SJSA1 (cell line): Measurements from ENCODE around the gene B3GAT1. TPM values are rescaled to one million over a fixed set of nuclear protein-coding genes. Genes with fewer than 3 reads are reported as not detected.
"Not testable (repeated sequence)": the region's sequence is repeated elsewhere in the genome, so short reads cannot be mapped to it uniquely, and the experiment has no call there.

Experiments
- DNase-seq, 2 experiments: peaks; one replicate each; pipeline ENCODE4 v3.0.0-alpha.2; 2015 to 2020; ENCODE audit warnings: low spot score in 2 of 2, low read depth in 1 of 2
- H3K27ac ChIP-seq: fragments of 250-450 bp; sonication (Bioruptor Pico); 2 replicates; pipeline ENCODE4 v1.5.1; 2020; ENCODE audit warnings: mild to moderate bottlenecking, moderate library complexity
- H3K27me3 ChIP-seq: fragments of 250-450 bp; sonication (Bioruptor Pico); replicated peaks from 2 replicates; pipeline ENCODE4 v1.5.1; 2020; ENCODE audit warnings: mild to moderate bottlenecking, moderate library complexity
- H3K36me3 ChIP-seq: fragments of 250-450 bp; sonication (Bioruptor Pico); 2 replicates; pipeline ENCODE4 v1.5.1; 2020; ENCODE audit warnings: mild to moderate bottlenecking
- H3K4me1 ChIP-seq: fragments of 250-450 bp; sonication (Bioruptor Pico); replicated peaks from 2 replicates; pipeline ENCODE4 v1.6.1; 2021; ENCODE audit warnings: mild to moderate bottlenecking
- H3K4me3 ChIP-seq: fragments of 250-450 bp; sonication (Bioruptor Pico); 2 replicates; pipeline ENCODE4 v1.5.1; 2020; ENCODE audit warnings: mild to moderate bottlenecking
- H3K9me3 ChIP-seq: fragments of 250-450 bp; sonication (Bioruptor Pico); replicated peaks from 2 replicates; pipeline ENCODE4 v1.5.1; 2020; ENCODE audit warnings: mild to moderate bottlenecking
- total RNA-seq: library from RNA; depleted of rRNA; stranded (reverse); fragments of >200 nt; shearing (Covaris generic); gene quantifications from 2 replicates; pipeline ENCODE4 v1.2.3, GENCODE V29; 2014

Gene B3GAT1
- total RNA-seq, 1 experiment from 2014 or later: not detected

DNA sequence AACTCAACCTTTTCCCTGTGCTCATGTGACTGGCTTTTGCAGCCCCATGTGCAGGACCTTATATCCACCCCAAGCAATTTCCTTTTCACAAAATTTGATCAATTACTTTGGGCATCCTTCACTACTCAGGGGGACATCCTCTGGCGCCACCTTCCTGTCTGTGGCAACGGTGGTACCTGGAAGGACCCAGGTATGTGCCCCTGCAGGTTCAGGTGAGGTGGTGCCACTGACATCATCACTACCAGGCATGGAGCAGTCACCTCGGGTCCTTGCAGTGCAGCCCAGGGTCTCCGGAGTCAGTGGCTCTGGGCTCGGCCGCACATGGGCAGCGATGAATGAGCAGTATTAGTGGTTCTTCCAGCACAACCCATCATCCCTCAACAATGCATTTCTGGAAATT is 37.7 kb upstream of the B3GAT1 start:
- no peaks in the 10 kb centered on the region for H3K27me3 ChIP-seq
- H3K36me3 ChIP-seq: no peaks in the 10 kb centered on the region
- no peak overlapping the region for H3K4me3 ChIP-seq
- H3K4me1 ChIP-seq: no peaks in the 10 kb centered on the region
- no peak overlapping the region for H3K27ac ChIP-seq
- DNase-seq: no peak
- H3K9me3 ChIP-seq: no peaks in the 10 kb centered on the region

DNA sequence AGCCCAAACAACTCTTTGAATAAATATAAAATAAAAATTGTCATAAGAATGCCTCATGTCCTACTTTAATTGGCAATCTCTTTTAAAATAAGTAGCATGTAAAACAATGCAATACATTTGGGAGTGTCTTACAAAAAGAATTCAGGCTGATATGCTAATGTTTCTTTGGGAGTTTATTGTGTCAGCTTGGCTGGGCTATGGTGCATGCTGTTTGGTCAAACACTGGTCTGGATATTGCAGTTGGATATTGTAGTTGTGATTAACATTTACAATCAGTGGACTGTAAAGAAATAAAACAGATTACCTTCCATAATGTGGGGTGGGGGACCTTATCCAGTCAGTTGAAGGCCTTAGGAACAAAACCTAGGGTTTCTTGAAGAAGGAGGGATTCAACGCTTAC is 37.0 kb upstream of the B3GAT1 start:
- no peaks in the 10 kb centered on the region for H3K27me3 ChIP-seq
- no peak overlapping the region for H3K27ac ChIP-seq
- H3K4me1 ChIP-seq: no peaks in the 10 kb centered on the region
- no peaks in the 10 kb centered on the region for H3K36me3 ChIP-seq
- no peaks in the 10 kb centered on the region for H3K9me3 ChIP-seq
- DNase-seq: no peak
- H3K4me3 ChIP-seq: no peak overlapping the region

DNA sequence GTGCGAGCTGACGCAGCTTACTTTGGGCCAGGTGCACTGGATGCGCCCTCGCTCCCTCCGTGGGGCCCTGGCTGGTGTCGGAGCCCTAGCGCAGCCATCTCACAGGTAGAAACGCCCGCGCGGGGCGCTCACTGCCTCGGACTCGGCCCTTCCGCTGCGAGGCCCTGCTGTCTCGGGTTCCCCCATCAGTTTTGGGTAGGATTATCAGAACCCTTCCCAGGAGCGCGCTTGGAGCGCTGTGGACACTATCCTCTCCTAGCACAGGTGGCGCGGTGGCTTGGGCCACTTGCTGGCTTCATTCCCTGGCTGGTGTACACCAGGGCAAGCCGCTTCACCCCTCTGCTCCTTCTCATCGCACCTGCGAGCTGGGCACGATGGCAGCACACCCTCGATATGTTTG is 35.7 kb upstream of the B3GAT1 start:
- H3K27me3 ChIP-seq: no peaks in the 10 kb centered on the region
- H3K36me3 ChIP-seq: no peaks in the 10 kb centered on the region
- no peaks in the 10 kb centered on the region for H3K4me1 ChIP-seq
- no peak overlapping the region for H3K27ac ChIP-seq
- no peak overlapping the region for H3K4me3 ChIP-seq
- H3K9me3 ChIP-seq: no peaks in the 10 kb centered on the region
- no peak for DNase-seq

DNA sequence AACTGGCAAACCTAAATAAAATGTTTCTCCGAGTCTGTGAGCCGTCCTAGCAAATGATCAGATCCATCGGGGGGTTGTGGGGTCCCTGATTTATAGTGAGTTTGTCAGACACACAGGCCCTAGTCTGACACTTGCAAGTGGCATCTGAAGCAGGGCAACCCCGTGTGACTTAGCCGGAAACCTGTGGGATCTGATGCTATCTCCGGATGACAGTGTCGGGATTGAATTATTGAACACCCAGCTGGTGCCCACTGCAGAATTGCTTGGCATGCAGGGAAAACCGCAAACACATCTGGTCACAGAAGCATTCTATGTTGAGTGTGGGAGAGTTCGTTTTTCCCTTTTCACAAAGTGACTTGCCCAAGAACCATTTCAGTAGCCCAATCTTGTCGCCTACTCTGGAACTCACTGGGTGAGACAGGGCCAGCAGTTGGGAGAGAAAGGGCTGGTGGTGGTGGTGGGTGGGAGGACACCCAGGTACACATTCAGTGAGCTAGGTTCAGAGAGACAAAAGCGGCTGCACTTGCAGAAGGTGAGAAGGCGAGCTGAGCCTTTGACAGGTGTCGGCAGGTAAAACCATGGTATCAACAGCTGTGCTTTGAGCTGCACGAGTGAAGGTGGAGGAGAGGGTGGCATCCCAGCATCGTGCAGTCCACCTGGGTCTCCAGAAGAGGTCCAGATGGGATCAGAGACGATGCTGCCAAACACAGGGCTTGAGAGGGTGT is 33.7 kb upstream of the B3GAT1 start:
- Histone ChIP-seq H3K4me1 (no peaks in the 10 kb centered on the region), H3K4me3 (no peak overlapping the region), H3K9me3 (no peaks in the 10 kb centered on the region), H3K27me3 (no peaks in the 10 kb centered on the region), H3K27ac (no peak overlapping the region), H3K36me3 (no peaks in the 10 kb centered on the region)
- DNase-seq: no peak

DNA sequence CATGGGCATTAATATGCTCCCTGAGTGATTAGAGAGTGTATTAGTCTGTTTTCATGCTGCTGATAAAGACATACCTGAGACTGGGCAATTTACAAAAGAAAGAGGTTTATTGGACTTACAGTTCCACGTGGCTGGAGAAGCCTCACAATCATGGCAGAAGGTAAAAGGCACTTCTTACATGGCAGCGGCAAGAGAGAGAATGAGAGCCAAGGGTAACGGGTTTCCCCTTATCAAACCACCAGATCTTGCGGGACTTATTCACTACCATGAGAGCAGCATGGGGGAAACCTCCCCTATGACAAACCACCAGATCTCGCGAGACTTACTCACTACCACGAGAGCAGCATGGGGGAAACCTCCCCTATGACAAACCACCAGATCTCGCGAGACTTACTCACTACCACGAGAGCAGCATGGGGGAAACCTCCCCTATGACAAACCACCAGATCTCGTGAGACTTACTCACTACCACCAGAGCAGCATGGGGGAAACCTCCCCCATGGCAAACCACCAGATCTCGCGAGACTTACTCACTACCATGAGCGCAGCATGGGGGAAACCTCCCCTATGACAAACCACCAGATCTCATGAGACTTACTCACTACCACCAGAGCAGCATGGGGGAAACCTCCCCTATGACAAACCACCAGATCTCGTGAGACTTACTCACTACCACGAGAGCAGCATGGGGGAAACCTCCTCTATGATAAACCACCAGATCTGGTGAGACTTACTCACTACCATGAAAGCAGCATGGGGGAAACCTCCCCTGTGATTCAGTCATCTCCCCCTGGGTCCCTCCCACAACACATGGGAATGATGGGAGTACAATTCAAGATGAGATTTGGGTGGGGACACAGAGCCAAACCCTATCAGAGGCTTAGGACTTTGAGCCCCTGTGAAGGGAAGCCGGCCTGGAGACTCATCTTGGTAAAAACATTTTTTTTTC is 32.4 kb upstream of the B3GAT1 start:
- H3K4me3 ChIP-seq, DNase-seq, H3K9me3 ChIP-seq, H3K27me3 ChIP-seq, H3K36me3 ChIP-seq, H3K4me1 ChIP-seq, H3K27ac ChIP-seq: not testable (repeated sequence)

DNA sequence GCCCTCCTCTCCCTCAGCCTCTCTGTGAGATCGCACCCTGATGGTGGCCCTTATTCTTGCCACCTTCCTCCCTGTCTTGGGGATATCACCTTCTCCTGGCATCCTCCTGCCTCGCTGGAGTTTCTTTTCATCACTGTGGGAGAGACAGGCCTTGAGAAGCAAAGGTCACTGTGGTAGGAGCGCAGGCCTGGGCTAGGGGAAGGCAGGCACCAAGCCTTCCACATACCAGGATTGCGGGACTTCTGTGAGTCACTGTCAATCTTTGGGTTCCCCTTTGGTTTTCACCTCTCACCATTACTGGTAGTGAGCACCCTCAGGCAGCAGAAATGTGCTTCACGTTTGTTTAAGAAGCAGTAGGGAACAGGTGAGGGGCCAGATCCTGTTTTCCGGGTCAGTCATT is 31.2 kb upstream of the B3GAT1 start:
- no peak for DNase-seq
- H3K9me3 ChIP-seq: no peaks in the 10 kb centered on the region
- no peak overlapping the region for H3K4me3 ChIP-seq
- no peaks in the 10 kb centered on the region for H3K36me3 ChIP-seq
- H3K27me3 ChIP-seq: no peaks in the 10 kb centered on the region
- no peak overlapping the region for H3K27ac ChIP-seq
- H3K4me1 ChIP-seq: no peaks in the 10 kb centered on the region

DNA sequence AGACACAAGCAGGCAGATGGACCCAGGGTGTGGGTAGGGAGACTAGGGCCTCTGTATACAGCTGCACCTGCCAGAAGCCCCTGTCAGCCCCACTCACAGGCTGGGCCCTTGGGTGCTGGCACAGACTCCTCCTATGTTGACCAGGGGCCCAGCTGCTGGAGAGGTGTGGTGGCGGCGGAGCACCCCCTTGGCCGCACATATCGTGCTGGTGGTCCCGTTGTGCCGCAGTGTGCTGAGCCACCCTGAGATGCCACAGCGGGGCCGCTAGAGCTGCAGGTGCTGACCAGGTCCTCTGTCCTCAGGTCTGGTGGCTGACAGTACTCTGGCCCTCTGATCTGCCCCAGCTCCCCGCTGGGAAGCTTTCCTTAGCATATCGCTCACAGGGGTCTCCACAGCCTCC is 30.2 kb upstream of the B3GAT1 start:
- Histone ChIP-seq H3K4me3 (no peak overlapping the region), H3K4me1 (no peaks in the 10 kb centered on the region), H3K27ac (no peak overlapping the region), H3K9me3 (no peaks in the 10 kb centered on the region), H3K36me3 (no peaks in the 10 kb centered on the region), H3K27me3 (no peaks in the 10 kb centered on the region)
- no peak for DNase-seq

DNA sequence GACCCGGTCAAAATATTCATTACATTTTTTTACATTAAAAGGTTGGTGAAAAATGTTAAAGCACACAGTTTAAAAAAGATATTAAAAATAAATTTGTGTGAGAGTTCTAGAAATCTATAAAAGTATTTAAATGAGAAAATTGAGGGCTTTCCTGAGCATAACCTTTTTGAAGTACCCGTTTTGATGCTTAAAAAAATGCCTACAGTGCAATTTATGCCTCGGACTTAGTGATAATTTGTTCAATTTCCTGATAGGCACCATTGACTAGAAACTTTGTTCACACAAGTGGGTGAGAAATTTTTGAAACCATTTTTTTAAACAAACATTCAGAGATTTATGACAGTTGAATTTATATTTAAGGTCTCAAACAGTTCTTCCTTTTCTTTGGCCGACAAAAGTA is 29.7 kb upstream of the B3GAT1 start:
- Histone ChIP-seq H3K27ac (no peak overlapping the region), H3K4me1 (no peaks in the 10 kb centered on the region), H3K9me3 (no peaks in the 10 kb centered on the region), H3K27me3 (no peaks in the 10 kb centered on the region), H3K4me3 (no peak overlapping the region), H3K36me3 (no peaks in the 10 kb centered on the region)
- DNase-seq: no peak

DNA sequence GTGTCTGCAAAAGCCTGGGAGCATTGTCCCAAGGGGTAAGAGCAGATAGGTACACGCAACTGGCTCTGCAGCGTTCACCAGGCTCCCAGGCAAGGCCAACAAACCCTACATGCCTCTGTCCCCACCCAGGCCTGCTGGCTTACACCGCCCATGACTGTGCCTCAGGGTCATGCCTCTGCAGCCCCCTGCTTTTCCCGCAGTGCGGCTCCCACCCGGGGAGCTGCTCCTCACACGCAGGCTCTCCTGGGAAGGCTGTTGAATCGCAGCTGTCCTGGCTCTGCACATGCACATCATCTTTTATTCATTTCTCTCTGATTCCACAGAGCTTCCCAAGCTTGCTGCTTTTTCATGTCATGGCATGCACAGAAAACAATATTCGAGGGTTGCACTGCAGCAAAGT is 29.2 kb upstream of the B3GAT1 start:
- H3K27me3 ChIP-seq: no peaks in the 10 kb centered on the region
- no peak for DNase-seq
- H3K27ac ChIP-seq: no peak overlapping the region
- H3K36me3 ChIP-seq: no peaks in the 10 kb centered on the region
- H3K4me1 ChIP-seq: no peaks in the 10 kb centered on the region
- no peak overlapping the region for H3K4me3 ChIP-seq
- H3K9me3 ChIP-seq: no peaks in the 10 kb centered on the region

DNA sequence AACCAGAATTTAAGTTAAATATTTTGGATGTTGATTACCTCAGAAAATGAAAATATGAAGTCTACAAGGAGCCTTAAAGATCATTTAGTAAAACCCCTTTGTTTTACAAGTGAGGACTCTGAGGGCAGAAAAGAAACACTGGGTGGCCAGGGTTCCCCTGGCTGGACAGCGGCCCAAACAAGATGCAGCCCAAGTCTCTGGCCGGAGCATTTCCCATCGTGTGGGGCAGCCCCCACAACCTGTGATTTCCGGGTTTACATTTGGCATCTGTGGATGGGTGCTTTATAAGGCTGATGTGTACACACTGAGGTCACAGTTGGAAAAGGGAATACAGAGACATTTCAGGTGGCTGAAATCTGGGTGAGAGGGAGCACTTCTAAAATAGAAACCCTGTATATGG is 28.8 kb upstream of the B3GAT1 start:
- DNase-seq: no peak
- no peaks in the 10 kb centered on the region for H3K36me3 ChIP-seq
- H3K4me3 ChIP-seq: no peak overlapping the region
- H3K4me1 ChIP-seq: no peaks in the 10 kb centered on the region
- H3K9me3 ChIP-seq: no peaks in the 10 kb centered on the region
- no peak overlapping the region for H3K27ac ChIP-seq
- no peaks in the 10 kb centered on the region for H3K27me3 ChIP-seq

DNA sequence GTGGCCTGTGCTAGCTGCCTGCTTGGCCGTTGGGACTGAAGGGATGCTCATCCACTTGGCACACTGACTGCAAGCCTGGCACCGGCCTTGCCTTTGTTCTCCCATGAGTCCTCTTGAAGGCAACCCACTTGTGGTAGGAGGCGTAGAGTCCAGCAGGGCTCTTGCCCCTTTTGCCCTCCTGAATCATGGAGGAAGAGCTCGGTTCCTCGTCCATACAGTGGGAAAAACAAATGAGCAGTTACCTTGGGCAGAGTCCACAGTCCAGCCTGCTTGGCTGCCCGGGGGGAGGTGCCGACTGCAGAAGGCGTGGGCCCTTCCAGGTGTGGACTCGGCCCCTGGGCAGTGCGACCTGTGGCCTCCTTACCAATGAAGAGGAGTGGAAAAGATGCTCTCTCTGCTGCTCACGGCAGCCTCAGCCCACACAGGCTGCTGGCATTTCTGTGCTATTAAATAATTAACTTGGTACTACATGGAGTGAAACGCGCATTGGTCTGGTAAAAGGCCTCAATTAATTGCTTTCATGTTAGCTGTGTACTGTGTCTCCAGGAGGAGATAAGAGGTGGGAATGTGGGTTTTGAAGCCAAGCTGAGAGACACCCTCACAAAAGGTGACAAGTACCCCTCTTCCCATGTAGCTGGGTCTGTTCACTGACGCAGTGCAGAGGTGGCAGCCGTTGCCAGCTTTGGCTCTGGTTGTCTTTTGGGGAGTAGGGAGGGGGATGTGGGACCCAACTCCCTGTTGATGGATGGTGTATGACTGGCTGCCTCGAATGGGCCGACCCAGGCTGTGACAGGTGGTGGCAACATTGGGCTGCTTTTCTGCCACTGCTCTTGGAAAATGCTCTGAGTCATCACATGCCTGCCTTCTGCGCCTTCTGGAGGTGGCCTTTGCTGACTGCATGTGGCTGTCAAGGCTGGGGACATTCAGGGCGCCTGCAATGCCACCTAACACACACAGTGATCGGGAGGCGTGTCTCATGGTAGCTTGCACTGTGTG is 26.8 kb upstream of the B3GAT1 start:
- DNase-seq: no peak
- H3K27ac ChIP-seq: no peak overlapping the region
- H3K36me3 ChIP-seq: no peaks in the 10 kb centered on the region
- no peaks in the 10 kb centered on the region for H3K9me3 ChIP-seq
- H3K4me1 ChIP-seq: no peaks in the 10 kb centered on the region
- no peak overlapping the region for H3K4me3 ChIP-seq
- H3K27me3 ChIP-seq: no peaks in the 10 kb centered on the region

DNA sequence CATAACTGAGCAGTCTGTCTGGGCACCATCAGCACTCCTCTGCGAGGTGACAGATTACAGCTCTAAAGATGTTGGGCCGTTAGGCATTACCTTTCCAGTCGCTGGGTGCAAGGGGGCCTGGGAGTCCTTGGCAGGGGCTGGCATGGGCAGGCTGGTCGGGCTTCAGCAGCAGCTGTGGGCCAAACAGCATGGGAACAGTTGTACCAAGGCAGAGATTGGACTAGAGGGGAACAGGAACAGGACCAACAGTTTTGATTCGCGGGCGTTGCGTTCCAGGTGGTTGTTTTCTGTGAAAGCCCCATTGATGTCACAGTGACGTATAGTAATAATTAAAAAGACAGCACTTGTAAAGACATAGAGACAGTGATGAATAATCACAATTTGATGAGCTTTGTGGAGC is 25.8 kb upstream of the B3GAT1 start:
- H3K9me3 ChIP-seq: no peaks in the 10 kb centered on the region
- H3K4me3 ChIP-seq: no peak overlapping the region
- no peaks in the 10 kb centered on the region for H3K4me1 ChIP-seq
- no peak overlapping the region for H3K27ac ChIP-seq
- no peaks in the 10 kb centered on the region for H3K36me3 ChIP-seq
- DNase-seq: no peak
- no peaks in the 10 kb centered on the region for H3K27me3 ChIP-seq

DNA sequence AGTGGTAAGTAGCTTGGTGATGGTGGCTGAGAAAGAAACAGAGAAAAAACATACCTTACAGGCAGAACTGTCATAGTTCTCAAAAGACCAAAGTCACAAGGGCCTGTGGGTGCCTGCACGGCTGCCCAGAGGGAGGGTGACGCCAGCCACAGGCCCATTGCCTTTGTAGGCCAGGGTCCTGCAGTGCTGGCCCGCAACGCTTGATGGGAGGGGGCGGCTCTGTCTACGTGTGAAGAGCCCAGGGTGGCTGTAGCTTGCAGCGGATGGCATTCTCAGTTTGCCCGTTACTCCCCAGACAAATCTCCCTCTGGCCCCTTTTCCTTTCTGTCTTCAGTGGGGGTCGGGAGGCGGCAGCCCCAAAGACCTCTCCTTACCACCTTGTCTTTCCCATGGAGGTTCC is 24.7 kb upstream of the B3GAT1 start:
- no peaks in the 10 kb centered on the region for H3K27me3 ChIP-seq
- no peak for DNase-seq
- no peaks in the 10 kb centered on the region for H3K36me3 ChIP-seq
- H3K9me3 ChIP-seq: no peaks in the 10 kb centered on the region
- H3K27ac ChIP-seq: no peak overlapping the region
- H3K4me3 ChIP-seq: no peak overlapping the region
- H3K4me1 ChIP-seq: no peaks in the 10 kb centered on the region
